Measurements from ENCODE around the gene AK1. TPM values are rescaled to one million over a fixed set of nuclear protein-coding genes. Genes with fewer than 3 reads are reported as not detected.

The AK1 gene
- polyA plus RNA-seq, 1 experiment = 102 TPM

DNA sequence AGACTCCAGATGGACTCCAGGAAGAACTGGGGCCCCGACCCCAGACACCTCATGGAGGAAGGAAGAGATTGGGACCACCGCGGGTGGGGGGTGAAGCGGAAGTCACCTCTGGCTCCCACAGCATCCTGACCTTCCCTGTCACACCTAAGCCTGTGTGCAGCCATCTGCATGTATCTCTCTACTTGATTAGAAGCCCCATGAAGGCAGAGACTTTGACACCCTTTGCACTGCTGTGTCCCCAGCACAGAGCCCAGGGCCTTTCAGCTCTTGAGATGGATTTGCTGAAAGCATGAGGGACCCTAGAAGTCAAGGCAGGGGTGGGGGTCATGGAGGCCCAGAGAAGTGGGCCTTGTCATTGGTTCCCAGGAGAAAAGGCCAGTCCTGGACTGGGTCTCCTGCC, 20.2 kb downstream of the AK1 start:
- TF ChIP-seq, protein P1, sequence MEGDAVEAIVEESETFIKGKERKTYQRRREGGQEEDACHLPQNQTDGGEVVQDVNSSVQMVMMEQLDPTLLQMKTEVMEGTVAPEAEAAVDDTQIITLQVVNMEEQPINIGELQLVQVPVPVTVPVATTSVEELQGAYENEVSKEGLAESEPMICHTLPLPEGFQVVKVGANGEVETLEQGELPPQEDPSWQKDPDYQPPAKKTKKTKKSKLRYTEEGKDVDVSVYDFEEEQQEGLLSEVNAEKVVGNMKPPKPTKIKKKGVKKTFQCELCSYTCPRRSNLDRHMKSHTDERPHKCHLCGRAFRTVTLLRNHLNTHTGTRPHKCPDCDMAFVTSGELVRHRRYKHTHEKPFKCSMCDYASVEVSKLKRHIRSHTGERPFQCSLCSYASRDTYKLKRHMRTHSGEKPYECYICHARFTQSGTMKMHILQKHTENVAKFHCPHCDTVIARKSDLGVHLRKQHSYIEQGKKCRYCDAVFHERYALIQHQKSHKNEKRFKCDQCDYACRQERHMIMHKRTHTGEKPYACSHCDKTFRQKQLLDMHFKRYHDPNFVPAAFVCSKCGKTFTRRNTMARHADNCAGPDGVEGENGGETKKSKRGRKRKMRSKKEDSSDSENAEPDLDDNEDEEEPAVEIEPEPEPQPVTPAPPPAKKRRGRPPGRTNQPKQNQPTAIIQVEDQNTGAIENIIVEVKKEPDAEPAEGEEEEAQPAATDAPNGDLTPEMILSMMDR (IDR thresholded peaks at IDR 0.05; ENCODE audit: insufficient read depth, low read depth, low read length) = no peak
- no peak for DNase-seq (ENCODE audit: low read depth)
- CTCF ChIA-PET = no interaction called here
- Histone ChIP-seq H3K36me3 (ENCODE audit: control insufficient read depth, insufficient read depth, low read length) (no peaks in the 10 kb centered on the region), H3K4me3 (ENCODE audit: low read depth, low read length) (no peak overlapping the region), H3K27me3 (ENCODE audit: control insufficient read depth, insufficient read depth, low read length) (no peaks in the 10 kb centered on the region)
- POLR2A ChIA-PET = no interaction called here

DNA sequence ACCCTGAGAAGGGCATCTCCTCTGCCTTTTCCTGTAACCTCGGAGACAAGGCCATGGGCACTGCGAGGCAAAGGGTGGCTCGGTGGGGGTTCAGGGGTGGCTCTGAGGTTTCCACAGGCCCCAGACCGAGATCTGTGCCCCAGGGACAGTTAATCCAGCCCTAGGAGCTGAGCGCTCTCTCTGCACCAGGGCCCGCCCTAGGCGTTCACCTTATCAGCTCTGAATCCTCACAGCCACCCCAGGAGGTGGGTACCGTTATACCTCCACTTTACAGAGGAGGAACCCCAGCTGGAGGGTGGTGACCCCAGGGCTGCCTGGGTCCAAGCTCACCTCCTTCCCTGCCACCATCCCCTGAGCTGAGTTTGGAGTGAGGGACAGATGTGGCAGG, 20.8 kb downstream of the AK1 start:
- Histone ChIP-seq H3K4me3 (ENCODE audit: low read depth, low read length) (no peak overlapping the region), H3K27me3 (ENCODE audit: control insufficient read depth, insufficient read depth, low read length) (no peaks in the 10 kb centered on the region), H3K36me3 (ENCODE audit: control insufficient read depth, insufficient read depth, low read length) (no peaks in the 10 kb centered on the region)
- DNase-seq (ENCODE audit: low read depth) = no peak
- TF ChIP-seq, protein P1 (IDR thresholded peaks at IDR 0.05; ENCODE audit: insufficient read depth, low read depth, low read length) = no peak
- ChIA-PET CTCF (interaction anchor here (2.8 to 5.2 kb wide), 2 partner anchors 14 to 20 kb away, joined by 9 to 41 read pairs; no protein-coding TSS in a partner anchor), POLR2A (no interaction called here)

DNA sequence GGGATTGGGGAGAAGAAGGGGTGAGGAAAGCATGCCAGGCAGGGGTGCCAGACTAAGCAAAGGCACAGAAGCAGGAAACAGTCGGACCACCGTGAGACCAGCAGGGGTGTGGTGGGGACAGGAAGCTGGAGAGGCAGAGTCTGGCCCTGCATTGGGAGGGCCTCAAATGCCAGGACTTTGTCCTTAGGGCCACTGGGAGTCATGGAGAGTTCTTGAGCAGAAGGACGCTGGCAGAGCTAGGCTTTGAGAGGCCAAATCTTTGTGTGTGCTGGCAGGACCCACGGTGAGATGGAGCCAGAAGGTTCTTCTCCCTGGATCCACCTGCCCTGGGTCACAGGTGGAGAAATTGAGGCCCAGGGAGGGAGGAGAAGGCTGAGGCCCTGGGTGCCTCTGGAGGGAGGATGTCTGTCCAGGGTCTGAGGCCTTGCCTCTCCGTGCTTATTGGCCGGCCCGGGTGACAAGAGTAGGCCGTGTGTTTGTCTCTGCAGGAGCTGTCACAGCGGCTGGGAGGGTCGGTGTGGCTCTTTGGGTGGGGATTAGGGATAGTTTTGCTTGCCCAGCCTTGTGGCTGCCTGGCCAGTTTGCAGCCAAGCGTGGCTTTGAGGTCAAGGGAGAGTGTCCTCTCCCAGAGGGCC, 21.3 kb downstream of the AK1 start:
- Histone ChIP-seq H3K27me3 (ENCODE audit: control insufficient read depth, insufficient read depth, low read length) (no peaks in the 10 kb centered on the region), H3K4me3 (ENCODE audit: low read depth, low read length) (no peak overlapping the region), H3K36me3 (ENCODE audit: control insufficient read depth, insufficient read depth, low read length) (no peaks in the 10 kb centered on the region)
- no peak for DNase-seq (ENCODE audit: low read depth)
- ChIA-PET POLR2A (no interaction called here), CTCF (interaction anchor here (0.6 to 5.2 kb wide), 4 partner anchors 14 to 140 kb away, joined by 3 to 41 read pairs (median 6); partner anchors contain the start of gene TOR2A)
- TF ChIP-seq, protein P1 (IDR thresholded peaks at IDR 0.05; ENCODE audit: insufficient read depth, low read depth, low read length) = no peak

DNA sequence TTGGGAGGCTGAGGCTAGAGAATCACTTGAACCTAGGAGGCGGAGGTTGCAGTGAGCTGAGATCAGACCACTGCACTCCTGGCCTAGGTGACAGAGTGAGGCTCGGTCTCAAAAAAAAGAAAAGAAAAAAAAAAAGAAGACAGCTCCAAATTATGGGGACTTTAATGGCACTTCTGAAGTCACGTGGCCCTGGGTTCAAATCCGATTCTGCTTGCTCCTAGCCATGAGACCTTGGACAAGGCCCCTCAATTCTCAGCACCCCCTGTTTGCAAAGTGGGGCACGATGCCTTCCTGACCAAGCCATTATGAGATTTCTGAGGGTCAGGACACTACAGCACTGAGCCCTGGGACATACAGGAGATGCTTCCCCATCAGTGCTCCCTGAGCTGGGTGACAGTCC, 22.0 kb downstream of the AK1 start:
- TF ChIP-seq, protein P1 (IDR thresholded peaks at IDR 0.05; ENCODE audit: insufficient read depth, low read depth, low read length) = no peak
- Histone ChIP-seq H3K4me3 (ENCODE audit: low read depth, low read length) (no peak overlapping the region), H3K36me3 (ENCODE audit: control insufficient read depth, insufficient read depth, low read length) (0 out of 2 replicates have a peak, but pooled peaks cover under 1% of the 10 kb centered on the region), H3K27me3 (ENCODE audit: control insufficient read depth, insufficient read depth, low read length) (no peaks in the 10 kb centered on the region)
- CTCF ChIA-PET = interaction anchor here (0.6 to 5.2 kb wide), 10 partner anchors 8 to 266 kb away, joined by 3 to 41 read pairs (median 4); partner anchors contain the start of genes CDK9 and TOR2A
- POLR2A ChIA-PET = no interaction called here
- no peak for DNase-seq (ENCODE audit: low read depth)

DNA sequence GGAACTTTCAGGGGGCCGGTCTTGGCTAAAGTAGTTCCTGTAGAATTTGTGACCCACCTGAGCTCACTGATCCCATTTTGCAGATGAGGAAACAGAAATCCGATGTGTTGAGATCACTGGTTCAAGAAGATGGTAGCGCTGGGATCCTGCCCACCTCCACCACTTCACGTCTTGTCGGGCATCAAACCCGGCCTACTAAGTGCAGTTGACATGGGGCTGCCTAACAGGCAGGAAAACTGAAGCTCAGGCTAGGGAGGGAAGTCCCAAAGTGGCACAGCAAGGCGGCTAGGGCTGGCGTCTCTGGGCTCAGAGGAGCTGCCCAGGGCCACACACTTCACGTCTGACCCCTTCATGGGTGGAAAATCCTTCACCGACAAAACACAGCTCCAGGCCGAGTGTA, 22.5 kb downstream of the AK1 start:
- POLR2A ChIA-PET = no interaction called here
- no peaks in the 10 kb centered on the region for H3K27me3 ChIP-seq (ENCODE audit: control insufficient read depth, insufficient read depth, low read length)
- CTCF ChIA-PET = interaction anchor here (0.9 to 5.2 kb wide), 12 partner anchors 8 to 265 kb away, joined by 3 to 41 read pairs (median 4); partner anchors contain the start of genes CDK9 and TOR2A
- no peak for DNase-seq (ENCODE audit: low read depth)
- TF ChIP-seq, protein P1 (IDR thresholded peaks at IDR 0.05; ENCODE audit: insufficient read depth, low read depth, low read length) = no peak
- 0 out of 2 replicates have a peak, but pooled peaks cover 3% of the 10 kb centered on the region for H3K36me3 ChIP-seq (ENCODE audit: control insufficient read depth, insufficient read depth, low read length)
- H3K4me3 ChIP-seq (ENCODE audit: low read depth, low read length) = peak overlapping the region; percentile 44

Data from BJ (cell line).